Measurements from ENCODE around the gene MEIG1.
A peak's percentile ranks its signal among the peaks of the same experiment; 100 is the strongest.
"Not testable (repeated sequence)": the region's sequence is repeated elsewhere in the genome, so short reads cannot be mapped to it uniquely, and the experiment has no call there.

The MEIG1 gene

DNA sequence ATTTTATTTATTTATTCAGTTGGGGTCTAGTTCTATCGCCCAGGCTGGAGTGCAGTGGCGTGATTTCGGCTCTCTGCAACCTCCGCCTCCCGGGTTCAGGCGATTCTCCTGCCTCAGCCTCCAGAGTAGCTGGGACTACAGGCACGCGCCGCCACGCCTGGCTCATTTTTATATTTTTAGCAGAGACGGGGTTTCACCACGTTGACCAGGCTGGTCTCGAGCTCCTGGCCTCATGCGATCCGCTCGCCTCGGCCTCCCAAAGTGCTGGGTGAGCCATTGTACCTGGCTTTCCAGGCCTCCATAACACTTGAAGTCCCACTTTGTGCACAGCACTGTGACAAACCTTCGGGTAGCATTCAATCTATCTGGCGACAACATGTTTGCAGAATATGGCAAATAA, 4.3 kb upstream of the MEIG1 start:
- DNase-seq (ENCODE audit: low read depth) = no peak

DNA sequence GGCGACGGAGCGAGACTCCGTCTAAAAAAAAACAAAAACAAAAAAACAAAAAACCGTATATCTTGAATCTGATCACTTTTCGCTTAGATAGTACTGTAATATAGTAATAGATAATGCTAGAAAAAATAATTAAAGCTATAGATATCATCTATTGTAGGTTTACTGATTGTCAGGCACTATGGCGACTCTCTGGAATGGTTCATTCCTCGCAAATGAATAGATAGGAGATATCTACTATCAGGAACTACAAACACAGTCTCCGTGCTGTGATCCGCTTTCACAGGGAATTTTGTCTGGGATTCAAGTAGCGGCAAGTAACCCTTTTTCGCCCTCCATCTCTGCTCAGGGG, 342 bp upstream of the MEIG1 start:
- peak; percentile 1 for DNase-seq (ENCODE audit: low read depth)

DNA sequence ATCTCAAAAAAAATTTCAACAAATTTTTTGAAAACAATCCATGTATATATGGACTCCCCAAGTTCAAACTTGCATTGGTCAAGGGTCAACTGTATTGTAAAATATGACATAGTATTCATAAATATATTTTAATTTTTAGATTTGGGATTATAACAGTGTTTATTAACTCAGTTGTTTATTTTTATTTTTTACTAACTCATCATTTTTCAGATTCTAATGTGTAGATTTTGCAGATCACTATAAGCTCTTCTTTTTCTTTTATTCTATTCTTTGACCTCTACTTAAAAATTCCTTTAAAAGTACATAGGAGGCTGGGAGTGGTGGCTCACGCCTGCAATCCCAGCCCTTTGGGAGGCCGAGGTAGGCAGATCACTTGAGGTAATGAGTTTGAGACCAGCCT, 8.7 kb downstream of the MEIG1 start:
- no peak for DNase-seq (ENCODE audit: low read depth)

DNA sequence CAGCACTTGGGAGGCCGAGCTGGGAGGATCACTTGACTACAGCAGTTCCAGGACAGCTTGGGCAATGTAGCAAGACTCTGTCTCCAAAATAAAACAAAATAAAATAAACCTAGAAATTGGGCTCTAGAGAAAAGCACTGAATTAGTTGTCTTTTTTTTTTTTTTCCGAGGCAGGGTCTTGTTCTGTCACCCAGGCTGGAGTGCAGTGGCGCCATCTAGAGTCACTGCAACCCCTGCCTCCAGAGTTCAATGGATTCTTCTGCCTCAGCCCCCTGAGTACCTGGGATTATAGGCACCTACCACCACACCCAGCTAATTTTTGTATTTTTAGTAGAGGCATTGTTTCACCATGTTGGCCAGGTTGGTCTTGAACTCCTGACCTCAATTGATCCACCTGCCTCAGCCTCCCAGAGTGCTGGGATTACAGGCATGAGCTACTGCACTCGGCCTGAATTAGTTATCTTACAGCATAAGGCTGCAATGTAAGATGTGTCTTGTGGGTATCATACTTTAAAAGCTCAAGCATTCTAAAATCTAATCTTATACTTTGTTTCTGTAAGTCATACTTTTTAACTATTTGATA, 12.8 kb downstream of the MEIG1 start:
- DNase-seq (ENCODE audit: low read depth) = no peak

DNA sequence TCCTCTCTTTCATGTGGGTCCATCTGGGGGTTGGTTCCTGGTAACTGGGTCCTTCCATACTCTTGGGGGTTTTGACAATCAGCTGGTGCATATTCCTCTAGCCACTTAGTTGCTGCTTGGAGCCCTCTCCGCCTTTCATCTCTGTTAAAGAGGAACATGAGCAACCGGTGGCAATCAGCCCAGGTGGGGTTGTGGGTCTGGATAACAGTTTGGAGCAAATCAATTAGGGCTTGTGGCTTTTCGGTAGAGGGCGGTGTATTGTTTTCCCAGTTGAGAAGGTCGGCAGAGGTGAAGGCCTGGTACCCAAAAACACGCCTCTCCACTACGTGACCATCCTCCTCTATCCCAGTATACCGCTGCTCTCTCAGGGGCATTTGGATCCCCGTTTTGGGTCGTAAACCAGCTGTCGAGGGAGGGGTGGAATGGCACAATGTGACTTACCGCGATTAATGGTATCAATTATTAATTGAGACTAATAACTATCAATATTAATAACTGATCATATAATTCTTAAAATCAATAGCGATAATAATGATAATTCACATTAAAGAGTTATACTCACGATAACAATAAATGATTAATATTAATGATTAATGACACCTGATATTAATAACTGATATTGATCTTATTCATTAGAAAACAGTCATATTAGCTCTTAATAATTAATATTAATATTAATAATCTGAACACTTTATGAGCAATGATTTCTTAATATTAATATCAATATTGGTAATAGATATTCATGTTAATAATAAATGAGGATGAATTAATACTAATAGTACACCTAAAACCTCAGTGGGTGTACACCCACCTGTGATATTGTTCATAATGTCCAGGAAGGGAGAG, 15.2 kb downstream of the MEIG1 start:
- DNase-seq (ENCODE audit: low read depth) = not testable (repeated sequence)

DNA sequence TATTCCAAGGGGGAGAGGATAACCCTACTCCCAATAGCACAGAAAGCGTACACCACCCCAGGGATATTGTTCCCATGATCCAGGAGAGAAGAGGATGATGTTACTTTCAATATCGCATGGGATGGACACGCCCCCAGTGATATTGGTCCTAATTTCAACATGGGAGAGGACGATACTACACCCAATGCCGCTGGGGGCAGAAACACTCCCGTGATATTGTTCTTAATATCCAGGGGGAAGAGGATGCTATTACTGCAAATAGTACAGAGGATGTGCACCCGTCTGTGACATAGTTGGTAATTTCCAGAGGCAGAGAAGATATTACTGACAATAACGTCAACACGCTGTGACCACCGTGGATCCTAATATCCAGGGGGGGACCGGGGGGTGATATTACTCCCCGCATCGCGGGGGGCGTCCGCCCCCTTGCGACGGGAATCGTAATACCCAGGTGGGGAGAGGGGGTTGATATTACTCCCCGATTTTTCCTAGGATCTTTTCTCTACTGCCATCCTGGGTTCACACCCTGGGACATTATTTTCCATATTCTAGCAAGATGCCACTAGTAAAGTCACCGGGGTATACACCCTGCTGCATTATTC, 16.6 kb downstream of the MEIG1 start:
- no peak for DNase-seq (ENCODE audit: low read depth)

DNA sequence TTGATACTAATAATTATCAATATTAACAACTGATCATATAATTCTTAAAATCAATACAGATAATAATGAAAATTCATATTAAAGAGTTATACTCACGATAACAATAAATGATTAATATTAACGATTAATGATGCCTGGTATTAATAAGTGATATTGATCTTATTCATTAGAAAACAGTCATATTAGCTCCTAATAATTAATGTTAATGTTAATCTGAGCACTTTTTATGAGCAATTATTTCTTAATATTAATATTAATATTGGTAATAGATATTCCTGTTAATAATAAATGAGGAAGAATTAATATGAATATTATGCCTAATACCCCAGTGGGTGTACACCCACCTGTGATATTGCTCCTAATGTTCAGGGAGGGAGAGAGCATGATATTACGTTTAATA, 23.6 kb downstream of the MEIG1 start:
- DNase-seq (ENCODE audit: low read depth) = no peak

DNA sequence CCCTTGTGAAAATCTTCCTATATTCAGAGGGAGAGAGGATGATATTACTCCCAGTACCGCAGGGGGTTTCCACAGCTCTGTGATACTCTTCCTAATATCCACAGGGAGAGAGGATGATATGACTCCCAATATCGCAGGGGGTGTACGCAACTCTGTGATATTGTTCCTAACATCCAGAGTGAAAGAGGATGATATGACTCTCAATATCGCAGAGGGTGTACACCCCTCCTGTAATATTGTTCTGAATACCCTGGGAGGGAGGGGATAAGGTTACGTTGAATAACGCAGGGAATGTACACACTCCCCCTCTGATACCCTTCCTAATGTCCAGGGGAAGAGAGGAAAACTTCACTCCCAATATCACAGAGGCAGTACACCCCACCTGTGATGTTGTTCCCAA, 30.4 kb downstream of the MEIG1 start:
- DNase-seq (ENCODE audit: low read depth) = not testable (repeated sequence)

DNA sequence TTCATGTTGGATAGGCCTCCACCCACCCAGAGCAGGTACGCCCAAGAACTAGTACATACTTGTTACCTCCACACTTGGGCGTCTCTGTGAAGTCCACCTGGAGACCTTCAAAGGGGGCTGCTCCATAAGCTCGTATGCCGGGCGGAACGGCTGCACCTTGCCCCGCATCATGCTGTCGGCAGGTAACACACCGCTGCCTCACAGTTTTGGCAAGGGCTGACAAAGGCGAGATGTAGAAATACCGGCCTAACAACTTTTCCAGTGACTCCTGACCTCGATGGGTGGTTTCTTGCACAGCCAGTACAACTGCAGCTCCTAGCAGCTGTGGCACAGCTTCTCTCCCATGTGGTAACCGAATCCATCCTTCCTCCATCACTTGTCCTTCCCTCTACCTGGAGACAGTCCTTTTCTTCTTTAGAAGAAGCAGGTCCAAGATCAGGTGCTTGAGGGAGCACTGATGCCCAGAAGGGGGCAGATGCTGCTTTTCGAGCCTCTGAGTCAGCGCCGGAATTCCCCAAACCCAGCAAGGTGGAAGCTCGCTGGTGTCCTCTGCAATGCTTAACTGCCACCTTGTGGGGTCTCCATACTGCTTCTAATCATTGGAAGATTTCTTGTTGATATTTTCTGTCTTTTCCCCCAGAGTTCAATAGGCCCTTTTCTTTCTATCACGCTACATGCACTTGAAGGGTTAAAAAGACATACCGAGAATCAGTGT, 32.0 kb downstream of the MEIG1 start:
- DNase-seq (ENCODE audit: low read depth) = not testable (repeated sequence)

DNA sequence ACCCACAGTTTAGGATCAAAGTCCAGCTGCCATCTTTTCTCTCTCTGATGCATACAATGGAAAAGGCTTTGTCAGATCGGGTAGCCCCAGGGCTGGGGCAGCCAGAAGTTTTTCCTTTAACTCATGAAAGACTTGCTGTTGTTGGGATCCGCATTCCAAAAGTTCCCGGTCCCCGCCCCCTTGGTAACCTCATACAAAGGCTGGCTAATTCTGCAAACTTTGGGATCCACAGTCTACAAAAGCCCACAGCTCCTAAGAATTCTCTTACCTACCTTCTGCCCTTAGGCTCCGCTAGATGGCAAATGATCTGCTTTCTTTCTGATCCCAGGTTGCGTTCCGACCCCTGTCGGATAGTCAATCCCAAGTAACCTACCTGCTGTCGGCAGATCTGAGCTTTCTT, 33.1 kb downstream of the MEIG1 start:
- not testable (repeated sequence) for DNase-seq (ENCODE audit: low read depth)

DNA sequence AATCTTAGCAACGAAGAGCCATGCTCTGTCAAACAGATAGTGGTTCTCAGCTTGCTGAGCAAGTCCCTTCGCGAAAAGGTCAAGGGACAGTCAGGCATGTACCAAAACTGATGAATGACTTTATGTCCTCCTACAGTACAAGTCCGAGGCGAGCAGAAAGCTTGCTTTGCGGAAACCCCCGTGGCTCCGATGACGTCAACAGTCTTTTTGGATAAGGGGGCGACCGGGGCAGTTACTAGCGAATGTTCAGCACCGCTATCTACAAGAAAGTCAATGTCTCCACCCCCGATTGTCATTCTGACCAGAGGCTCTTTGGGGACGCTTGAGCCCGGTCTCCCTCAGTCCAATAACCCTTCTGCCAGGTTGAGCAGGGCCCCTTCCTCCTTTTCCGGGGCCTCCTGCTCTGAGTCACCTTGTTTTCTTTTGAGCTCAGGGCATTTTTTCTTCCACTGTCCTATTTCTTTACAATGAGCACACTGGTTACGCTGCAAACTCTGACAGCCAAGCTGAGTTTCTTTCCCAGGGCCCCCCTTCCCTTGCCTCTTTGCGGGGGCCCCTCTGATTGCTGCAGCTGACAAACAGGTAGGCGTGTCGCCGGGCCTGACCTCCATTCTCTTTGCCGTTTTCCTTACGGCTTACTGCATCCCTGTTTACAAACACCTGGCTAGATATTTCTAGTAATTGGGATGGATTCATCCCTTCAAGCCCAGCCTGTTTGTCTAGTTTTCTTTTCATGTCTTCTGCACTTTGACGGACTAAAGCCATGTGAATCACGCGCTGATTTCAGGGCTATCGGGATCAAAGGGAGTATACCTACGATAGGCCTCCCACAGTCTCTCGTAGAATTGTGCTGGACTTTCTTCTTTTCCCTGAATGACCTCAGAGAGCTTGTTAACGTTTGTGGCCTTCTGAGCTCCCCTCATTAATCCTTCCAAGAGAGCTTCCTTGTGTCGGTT, 34.6 kb downstream of the MEIG1 start:
- DNase-seq (ENCODE audit: low read depth) = not testable (repeated sequence)

DNA sequence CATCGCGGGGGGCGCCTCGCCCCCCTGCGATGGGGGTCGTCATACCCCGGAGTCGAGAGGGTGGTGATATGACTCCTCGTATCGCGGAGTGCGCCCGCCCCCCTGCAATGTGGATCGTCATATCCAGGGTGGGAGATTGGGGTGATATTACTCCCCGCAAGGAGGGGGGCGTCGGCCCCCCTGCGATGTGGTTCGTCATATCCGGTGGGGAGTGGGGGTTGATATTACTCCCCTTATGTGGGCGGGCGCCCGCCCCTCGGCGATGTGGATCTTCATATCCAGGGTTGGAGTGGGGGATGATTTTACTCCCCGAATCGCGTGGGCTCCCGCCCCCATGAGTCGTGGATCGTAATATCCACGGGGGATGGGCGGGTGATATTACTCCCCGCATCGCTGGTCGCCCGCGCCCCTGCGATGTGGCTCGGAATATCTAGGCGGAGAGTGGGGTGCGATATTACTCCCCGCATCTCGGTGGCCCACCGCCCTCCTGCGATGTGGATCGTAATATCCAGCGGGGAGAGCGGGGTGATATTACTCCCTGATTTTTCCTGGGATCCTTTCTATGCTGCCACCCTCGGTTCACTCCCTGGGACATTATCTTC, 36.9 kb downstream of the MEIG1 start:
- no peak for DNase-seq (ENCODE audit: low read depth)

DNA sequence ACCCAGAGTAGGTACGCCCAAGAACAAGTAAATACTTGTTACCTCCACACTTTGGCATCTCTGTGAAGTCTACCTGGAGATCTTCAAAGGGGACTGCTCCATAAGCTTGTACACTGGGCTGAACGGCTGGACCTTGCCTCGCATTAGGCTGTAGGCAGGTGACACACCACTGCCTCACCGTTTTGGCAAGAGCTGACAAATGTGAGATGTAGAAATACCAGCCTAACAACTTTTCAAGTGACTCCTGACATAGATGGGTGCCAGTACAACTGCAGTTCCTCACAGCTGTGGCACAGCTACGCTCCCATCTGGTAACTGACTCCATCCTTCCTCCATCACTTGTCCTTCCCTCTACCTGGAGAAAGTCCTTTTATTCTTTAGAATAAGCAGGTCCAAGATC, 54.3 kb downstream of the MEIG1 start:
- DNase-seq (ENCODE audit: low read depth) = not testable (repeated sequence)

DNA sequence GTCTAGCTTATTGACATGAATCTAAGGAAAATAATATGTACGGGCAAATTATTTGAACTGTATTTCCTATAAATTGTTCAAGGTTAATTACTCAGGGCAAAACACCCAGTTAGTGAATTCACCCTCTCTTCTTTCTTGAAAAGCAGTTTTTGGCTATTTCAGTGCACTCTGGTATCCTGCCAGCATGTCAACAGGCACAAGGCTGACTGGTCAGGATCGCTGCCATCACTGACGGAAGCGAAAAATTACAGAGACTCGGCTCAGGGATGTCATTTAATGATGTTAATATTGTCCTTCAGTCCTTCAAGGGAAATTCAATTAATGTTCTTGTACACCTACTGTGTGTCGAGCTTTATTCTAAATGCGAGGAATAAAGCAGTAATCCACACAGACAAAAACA, 56.3 kb downstream of the MEIG1 start:
- DNase-seq (ENCODE audit: low read depth) = no peak

DNA sequence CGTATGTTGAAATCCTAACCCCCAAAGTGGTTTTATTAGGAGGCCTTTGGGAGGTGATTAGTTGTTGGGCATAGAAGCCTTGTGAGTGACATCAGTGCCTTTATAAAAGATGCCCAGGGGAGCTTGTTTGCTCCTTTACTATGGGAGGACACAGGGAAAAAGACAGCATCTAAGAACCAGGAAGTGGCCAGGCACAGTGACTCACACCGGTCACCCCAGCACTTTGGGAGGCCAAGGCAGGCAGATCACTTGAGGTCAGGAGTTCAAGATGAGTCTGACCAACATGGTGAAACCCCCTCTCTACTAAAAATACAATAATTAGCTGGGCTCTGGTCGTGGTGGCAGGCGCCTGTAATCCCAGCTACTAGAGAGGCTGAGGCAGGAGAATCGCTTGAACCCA, 61.8 kb downstream of the MEIG1 start:
- DNase-seq (ENCODE audit: low read depth) = not testable (repeated sequence)

All from HS-27A (cell line).